ENCODE results near the gene FER. TPM values are rescaled to one million over a fixed set of nuclear protein-coding genes. Genes with fewer than 3 reads are reported as not detected.

Gene FER
- total and polyA plus RNA-seq, 2 of the 8 experiments (the other 6 are each of a cell fraction or from before 2014, with no cell fraction given), result 1.3 to 15.8 TPM

DNA sequence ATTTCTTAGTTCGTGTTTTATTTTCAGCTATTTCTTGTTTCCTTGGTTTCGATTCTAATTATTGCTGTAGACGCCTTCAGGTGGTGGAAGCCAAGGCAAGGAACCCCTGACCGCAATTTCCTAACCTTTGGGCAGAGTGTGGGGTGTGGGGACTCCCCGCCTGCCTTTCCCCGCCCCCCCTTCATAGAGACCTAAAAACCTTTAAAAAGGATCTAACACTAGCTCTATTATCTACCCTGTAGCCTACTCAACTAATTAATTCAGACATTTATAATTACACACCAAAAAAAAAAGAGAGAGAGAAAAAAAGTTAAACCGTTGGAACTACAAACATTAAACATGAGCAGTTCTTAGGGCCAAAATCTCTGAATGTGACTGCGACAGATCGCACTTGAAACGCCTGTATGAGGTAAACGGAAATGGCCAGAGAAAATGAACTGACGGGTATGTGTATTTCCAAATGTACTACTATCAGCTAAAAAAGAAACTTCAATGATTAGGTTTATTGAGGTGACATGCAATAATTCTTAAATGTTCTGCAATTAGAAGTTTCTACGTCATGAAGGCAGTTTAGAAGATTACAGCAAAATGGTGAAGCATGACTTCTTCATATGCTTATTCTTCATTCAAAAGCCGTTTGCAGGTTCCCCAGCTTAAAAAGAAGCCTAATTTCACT, 19.0 kb upstream of the FER start:
- Histone ChIP-seq H3K14ac (ENCODE audit: insufficient read length) (no peak overlapping the region), H3K9ac (replicated peaks in 1 of 4; ENCODE audit: extremely low read depth in 1 of 4, low read depth in 3 of 4, low read length in 3 of 4) (peak overlapping the region in 3 of 4 experiments; percentile 51 to 88 (median 70); a peak in 6 of 7 replicates), H2BK12ac (ENCODE audit: low read depth, low read length) (no peak overlapping the region; the same call in 1 of the 2 replicates), H3K27ac (ENCODE audit: low read depth, low read length) (no peak overlapping the region), H4K91ac (replicated peaks; ENCODE audit: insufficient read length, low read length) (no peak overlapping the region), H4K5ac (ENCODE audit: insufficient read length, low read depth, low read length) (no peak overlapping the region), H3K56ac (replicated peaks; ENCODE audit: insufficient read length, low read depth, low read length) (no peak overlapping the region), H2AFZ (ENCODE audit: low read length) (0 out of 2 replicates have a peak overlapping the region, but pooled peaks have one; percentile 38), H3K23ac (ENCODE audit: insufficient read length) (no peak overlapping the region), H3K4me3 (ENCODE audit: extremely low read depth in 1 of 4, insufficient read depth in 2 of 4, low read depth in 3 of 4, low read length in 4 of 4) (peak overlapping the region; percentile 76 to 85 (median 80)), H3K79me1 (ENCODE audit: low read depth, low read length) (no peaks in the 10 kb centered on the region), H3K27me3 (replicated peaks in 1 of 4; ENCODE audit: control insufficient read depth in 3 of 4, extremely low read depth in 1 of 4, insufficient read depth in 3 of 4, low read length in 3 of 4) (no peaks in the 10 kb centered on the region), H4K8ac (ENCODE audit: extremely low read depth, insufficient read depth, low read length) (no peak overlapping the region), H3K4me2 (ENCODE audit: insufficient read depth in 1 of 2, low read depth in 2 of 2, low read length in 2 of 2) (peak overlapping the region; percentile 69 to 89), H2BK120ac (replicated peaks; ENCODE audit: low read depth, low read length) (no peak overlapping the region), H2BK15ac (ENCODE audit: low read length) (no peak overlapping the region), H3K4me1 (replicated peaks in 1 of 4; ENCODE audit: control insufficient read depth in 3 of 4, insufficient read depth in 4 of 4, low read length in 3 of 4) (peaks cover 0 to 4% (median 3%) of the 10 kb centered on the region in 4 experiments; a peak in 3 of 7 replicates), H2BK20ac (ENCODE audit: low read length) (no peak overlapping the region), H3K36me3 (ENCODE audit: control insufficient read depth in 2 of 4, insufficient read depth in 4 of 4, low read length in 3 of 4) (no peaks in the 10 kb centered on the region), H3K23me2 (ENCODE audit: low read depth, low read length) (no peaks in the 10 kb centered on the region; the same call in 1 of the 2 replicates), H4K20me1 (replicated peaks in 1 of 2; ENCODE audit: control insufficient read depth in 1 of 2, insufficient read depth in 2 of 2, low read length in 2 of 2) (no peaks in the 10 kb centered on the region), H3K4ac (replicated peaks; ENCODE audit: insufficient read length, low read depth, low read length) (no peak overlapping the region), H3K79me2 (ENCODE audit: control insufficient read depth in 1 of 2, insufficient read depth in 2 of 2, low read length in 2 of 2) (no peaks in the 10 kb centered on the region), H2AK5ac (ENCODE audit: low read depth, low read length) (no peak overlapping the region), H2BK5ac (ENCODE audit: low read depth, low read length) (peak overlapping the region; percentile 63), H3K18ac (ENCODE audit: extremely low read depth, low read length) (no peak overlapping the region), H3K9me3 (ENCODE audit: insufficient read depth in 2 of 2, low read depth in 1 of 2, low read length in 1 of 2) (no peaks in the 10 kb centered on the region)
- WGBS, 2 experiments (ENCODE audit: extremely low coverage in 1 of 2, insufficient coverage in 1 of 2, insufficient read length in 1 of 2, insufficient replicate concordance in 2 of 2, low coverage in 1 of 2, low lambda C conversion rate in 2 of 2, missing lambda C conversion rate in 1 of 2), result 39% methylated on average over 14 of the region's 14 CpGs; no CpG with 5 or more reads in 1 of the 2 experiments
- FAIRE-seq, result no peak
- TF ChIP-seq TAF1 (IDR thresholded peaks at IDR 0.05; ENCODE audit: low read depth, low read length) (no peak), GTF2F1 (IDR thresholded peaks at IDR 0.05; ENCODE audit: borderline replicate concordance, low read depth, low read length) (no peak), SIN3A (conservative IDR thresholded peaks at IDR 0.05 in 1 of 2, IDR thresholded peaks at IDR 0.05 in 1 of 2; ENCODE audit: low read depth in 1 of 2, low read length in 2 of 2) (no peak), POU5F1 (IDR thresholded peaks at IDR 0.05; ENCODE audit: low read depth, low read length) (no peak), JUND (IDR thresholded peaks at IDR 0.05; ENCODE audit: low read length) (no peak), POLR2AphosphoS5 (IDR thresholded peaks at IDR 0.05; ENCODE audit: low read depth, low read length) (no peak)
- TF ChIP-seq, protein P1, sequence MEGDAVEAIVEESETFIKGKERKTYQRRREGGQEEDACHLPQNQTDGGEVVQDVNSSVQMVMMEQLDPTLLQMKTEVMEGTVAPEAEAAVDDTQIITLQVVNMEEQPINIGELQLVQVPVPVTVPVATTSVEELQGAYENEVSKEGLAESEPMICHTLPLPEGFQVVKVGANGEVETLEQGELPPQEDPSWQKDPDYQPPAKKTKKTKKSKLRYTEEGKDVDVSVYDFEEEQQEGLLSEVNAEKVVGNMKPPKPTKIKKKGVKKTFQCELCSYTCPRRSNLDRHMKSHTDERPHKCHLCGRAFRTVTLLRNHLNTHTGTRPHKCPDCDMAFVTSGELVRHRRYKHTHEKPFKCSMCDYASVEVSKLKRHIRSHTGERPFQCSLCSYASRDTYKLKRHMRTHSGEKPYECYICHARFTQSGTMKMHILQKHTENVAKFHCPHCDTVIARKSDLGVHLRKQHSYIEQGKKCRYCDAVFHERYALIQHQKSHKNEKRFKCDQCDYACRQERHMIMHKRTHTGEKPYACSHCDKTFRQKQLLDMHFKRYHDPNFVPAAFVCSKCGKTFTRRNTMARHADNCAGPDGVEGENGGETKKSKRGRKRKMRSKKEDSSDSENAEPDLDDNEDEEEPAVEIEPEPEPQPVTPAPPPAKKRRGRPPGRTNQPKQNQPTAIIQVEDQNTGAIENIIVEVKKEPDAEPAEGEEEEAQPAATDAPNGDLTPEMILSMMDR (IDR thresholded peaks at IDR 0.05; ENCODE audit: control extremely low read depth in 1 of 3, insufficient read depth in 1 of 3, low read depth in 1 of 3, low read length in 3 of 3), result no peak
- ChIA-PET POLR2A (ENCODE audit: partially characterized antibody) (interaction anchor here (0.8 to 3.7 kb wide), 19 partner anchors 9 to 961 kb away, joined by 3 to 62 read pairs (median 6); partner anchors contain the start of genes FER, MAN2A1 and PJA2), CTCF (ENCODE audit: partially characterized antibody) (interaction anchor here (0.5 to 2.0 kb wide), 5 partner anchors 12 to 48 kb away, joined by 3 to 11 read pairs (median 4); no protein-coding TSS in a partner anchor)
- DNase-seq (ENCODE audit: low read depth in 1 of 2, low spot score in 2 of 2), result no peak
